Choroid plexus epithelial cell (primary cell): ENCODE results near the gene LAMA3.

ENCODE experiments used
- DNase-seq: peaks from one replicate; pipeline ENCODE4 v3.0.0-alpha.2; 2010; ENCODE audit warnings: low read depth
- H3K4me3 ChIP-seq: 2 replicates; pipeline ENCODE4 v1.5.1; 2011; ENCODE audit warnings: low read depth, mild to moderate bottlenecking, control low read depth, low read length, moderate library complexity
- TF ChIP-seq, protein P1 (sequence below): conservative IDR thresholded peaks from 2 replicates; pipeline ENCODE4 v1.5.1; 2011; ENCODE audit warnings: low read depth, mild to moderate bottlenecking, control low read depth, inconsistent platforms, low read length, moderate library complexity

Gene LAMA3

DNA sequence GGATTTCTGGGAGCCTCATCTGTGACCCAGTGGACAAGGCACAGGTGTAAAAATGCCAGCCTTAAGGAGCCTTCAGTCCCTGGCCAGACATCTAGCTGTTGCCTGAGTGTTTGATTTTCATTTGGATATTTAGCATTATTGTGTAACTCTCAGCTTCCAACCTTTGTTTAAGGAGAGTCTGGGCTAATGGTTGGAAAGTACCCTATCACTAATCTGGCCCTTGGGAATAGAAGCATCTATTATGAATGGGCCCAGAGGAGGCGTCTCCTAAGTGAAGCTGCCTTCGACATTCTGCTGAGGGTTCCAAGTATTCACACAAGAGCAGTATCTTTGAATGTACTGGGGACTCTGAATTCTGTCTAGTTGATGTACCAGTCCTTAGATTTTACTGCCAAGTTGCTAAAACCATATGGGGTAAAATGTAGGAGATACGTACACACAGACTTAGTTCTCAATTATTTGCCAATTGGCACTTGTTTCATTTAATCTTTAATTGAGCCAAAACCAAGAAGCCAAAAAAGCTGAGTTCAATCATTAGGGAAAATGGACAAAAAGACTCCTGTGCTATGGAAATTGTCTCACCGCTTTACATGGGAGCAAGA is 19.3 kb upstream of the LAMA3 start:
- no peak overlapping the region for H3K4me3 ChIP-seq
- no peak for DNase-seq
- TF ChIP-seq, protein P1, sequence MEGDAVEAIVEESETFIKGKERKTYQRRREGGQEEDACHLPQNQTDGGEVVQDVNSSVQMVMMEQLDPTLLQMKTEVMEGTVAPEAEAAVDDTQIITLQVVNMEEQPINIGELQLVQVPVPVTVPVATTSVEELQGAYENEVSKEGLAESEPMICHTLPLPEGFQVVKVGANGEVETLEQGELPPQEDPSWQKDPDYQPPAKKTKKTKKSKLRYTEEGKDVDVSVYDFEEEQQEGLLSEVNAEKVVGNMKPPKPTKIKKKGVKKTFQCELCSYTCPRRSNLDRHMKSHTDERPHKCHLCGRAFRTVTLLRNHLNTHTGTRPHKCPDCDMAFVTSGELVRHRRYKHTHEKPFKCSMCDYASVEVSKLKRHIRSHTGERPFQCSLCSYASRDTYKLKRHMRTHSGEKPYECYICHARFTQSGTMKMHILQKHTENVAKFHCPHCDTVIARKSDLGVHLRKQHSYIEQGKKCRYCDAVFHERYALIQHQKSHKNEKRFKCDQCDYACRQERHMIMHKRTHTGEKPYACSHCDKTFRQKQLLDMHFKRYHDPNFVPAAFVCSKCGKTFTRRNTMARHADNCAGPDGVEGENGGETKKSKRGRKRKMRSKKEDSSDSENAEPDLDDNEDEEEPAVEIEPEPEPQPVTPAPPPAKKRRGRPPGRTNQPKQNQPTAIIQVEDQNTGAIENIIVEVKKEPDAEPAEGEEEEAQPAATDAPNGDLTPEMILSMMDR, result no peak

DNA sequence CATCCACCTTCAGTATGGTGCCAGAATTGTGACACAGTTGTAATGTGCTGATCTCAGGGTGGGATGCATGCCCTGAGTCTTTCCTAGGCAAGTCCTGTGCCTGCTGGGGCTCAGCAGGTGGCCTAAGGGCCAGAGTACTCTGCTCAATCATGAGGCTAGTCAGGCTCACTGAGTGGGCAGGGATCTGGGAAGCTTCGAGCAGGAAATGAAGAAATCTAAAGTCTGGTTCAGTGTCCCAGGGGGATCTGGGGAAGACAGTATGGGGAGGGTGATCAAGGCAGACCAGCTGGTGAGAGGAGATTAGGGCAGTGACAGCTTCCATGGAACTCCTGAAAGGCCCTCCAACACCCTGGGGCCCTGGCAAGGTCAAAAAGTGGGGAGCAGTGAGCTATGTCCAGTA is 17.7 kb upstream of the LAMA3 start:
- TF ChIP-seq, protein P1, result no peak
- peak; percentile 75 for DNase-seq

DNA sequence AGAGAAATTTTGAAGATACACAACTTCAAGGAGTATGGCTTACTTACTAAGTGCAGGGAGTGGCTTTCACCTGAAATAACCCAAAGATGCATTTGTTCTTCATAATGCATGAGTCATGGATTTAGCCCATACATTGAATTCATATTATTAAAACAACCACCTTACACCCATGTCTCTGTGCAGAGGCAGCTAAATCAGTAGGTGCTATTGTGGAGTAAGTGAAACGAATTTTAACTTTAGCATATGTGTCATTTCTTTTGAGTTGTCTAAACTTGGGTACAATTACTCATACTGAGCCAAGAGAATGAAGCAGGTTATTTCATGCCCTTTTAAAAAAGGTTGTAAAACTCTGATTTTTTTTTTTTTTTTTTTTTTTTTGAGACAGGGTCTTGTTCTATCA is 15.5 kb upstream of the LAMA3 start:
- TF ChIP-seq, protein P1, result no peak
- no peak overlapping the region for H3K4me3 ChIP-seq
- DNase-seq, result no peak

More for the DNA sequence above, 17.7 kb upstream of the LAMA3 start:
- H3K4me3 ChIP-seq, result no peak overlapping the region

DNA sequence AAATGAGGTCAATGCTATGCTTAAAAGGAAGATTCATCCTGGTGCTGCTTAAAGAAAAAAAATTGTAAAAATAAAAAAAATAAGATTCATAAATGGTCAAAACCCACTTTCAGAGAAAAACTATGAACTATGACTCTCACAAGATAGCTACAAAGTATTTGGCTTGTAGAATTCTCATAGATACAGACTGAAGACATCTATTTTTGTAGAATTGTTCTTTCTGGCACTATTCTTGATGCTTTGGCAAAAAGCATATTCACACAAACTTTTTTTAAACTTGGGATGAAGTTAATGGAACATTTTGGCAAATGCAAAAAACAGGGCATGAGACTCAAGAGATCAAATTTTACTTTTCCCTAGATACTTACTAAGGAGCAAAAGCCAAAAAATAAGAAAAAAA is 14.0 kb upstream of the LAMA3 start:
- TF ChIP-seq, protein P1, result no peak
- no peak for DNase-seq
- H3K4me3 ChIP-seq, result no peak overlapping the region

DNA sequence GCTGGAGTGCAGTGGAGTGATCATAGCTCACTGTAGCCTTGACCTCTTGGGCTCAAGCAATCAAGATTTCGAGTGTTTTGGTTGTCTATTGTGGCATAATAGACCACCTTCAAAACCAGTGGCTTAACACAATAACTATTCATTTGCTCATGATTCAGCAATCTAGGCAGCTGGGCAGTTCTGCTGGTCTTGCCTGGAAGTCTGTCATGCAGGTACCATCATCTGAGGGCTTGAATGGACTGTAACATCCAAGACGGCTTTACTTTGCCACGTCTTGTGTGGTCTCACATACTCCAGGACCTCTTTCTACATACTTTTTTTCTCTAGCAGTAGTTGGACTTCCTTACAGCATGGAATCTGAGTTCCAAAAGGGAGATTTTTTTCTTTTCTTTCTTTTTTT is 13.4 kb upstream of the LAMA3 start:
- no peak overlapping the region for H3K4me3 ChIP-seq
- TF ChIP-seq, protein P1, result no peak
- no peak for DNase-seq

DNA sequence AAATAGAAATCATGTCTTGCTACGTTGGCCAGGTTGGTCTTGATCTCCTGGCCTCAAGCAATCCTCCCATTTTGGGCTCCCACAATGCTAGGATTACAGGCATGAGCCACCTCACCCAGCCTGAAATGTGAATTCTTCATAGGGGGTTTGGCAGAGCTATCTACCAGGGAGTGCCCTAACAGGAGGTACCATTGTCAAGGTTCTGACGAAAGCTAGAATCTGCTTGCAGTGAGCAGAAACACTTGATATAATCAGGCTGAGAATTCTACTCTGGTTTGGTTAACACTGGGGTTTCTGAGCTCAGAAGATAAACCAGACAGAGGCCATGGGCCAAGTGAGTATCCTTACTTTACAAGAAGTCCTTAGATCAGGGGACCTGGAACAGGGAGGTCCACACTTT is 7.2 kb upstream of the LAMA3 start:
- DNase-seq, result no peak
- no peak overlapping the region for H3K4me3 ChIP-seq
- TF ChIP-seq, protein P1, result no peak

DNA sequence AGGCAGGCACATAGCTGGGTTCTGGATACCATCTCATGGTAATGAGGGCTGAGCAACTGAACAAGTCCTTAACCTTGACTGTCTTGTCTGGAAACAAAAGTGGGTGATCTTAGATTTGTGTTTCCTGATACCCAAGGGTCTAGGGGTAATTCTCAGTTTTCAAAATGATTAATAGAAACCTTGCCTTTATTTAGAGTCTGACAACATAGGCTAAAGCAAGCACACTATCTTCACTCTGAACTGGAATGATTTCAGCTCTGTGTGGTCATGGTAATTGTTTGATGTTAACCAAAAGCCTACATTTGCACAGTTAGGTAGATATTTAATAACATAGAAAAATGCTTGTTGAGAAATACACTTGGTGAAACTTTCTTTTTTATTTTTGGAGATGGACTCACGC is 6.8 kb upstream of the LAMA3 start:
- no peak for DNase-seq
- no peak overlapping the region for H3K4me3 ChIP-seq
- TF ChIP-seq, protein P1, result no peak
